Measurements from ENCODE around the gene ANTXR1. TPM values are rescaled to one million over a fixed set of nuclear protein-coding genes. Genes with fewer than 3 reads are reported as not detected.
A peak's percentile ranks its signal among the peaks of the same experiment; 100 is the strongest.

Gene ANTXR1
- total RNA-seq, 1 experiment from 2014 or later, result 0.66 TPM

DNA sequence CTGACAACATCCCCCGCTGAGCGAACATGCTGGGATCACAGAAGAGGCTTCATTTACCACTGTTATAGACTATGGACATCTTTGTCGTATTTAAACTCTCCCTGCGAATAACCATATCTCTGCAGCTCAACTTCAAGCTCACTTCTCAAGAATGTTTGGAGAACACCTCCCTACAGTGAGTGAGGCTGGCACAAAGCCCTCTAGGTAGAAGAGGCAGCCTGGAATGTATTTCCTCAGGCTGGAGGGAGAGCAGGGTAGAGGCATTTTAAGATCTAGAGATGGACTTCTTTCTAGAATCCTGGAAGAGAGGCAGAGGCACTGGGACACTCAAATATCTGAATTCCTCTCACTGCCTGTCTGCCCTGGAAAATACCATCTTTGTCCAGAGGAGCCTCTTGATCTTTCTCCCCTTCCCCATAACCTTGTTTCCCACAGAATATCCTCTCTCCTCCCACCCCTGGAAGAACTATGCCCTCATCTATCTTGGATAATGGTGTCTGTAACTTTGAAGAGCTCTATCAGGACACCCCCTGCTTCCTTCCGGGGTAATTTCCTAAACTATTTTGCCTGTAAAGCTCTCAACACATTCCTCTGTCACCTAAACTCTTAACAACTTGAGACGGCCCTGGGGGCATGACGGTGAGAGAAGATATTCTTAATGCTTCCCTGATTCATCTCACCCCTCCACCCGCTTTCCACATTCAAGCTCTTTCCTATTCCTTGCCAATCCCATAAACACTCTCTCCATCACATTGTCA, 2.4 kb upstream of the ANTXR1 start:
- Mint-ChIP-seq H3K9me3 (ENCODE audit: low read depth, unreplicated experiment) (no peaks in the 10 kb centered on the region), H3K36me3 (ENCODE audit: insufficient read depth, unreplicated experiment) (peaks cover 11% of the 10 kb centered on the region), H3K27ac (ENCODE audit: unreplicated experiment) (no peak overlapping the region), H3K4me3 (ENCODE audit: low read depth, unreplicated experiment) (no peak overlapping the region), H3K27me3 (ENCODE audit: unreplicated experiment) (peaks cover 91% of the 10 kb centered on the region), H3K4me1 (ENCODE audit: low read depth, unreplicated experiment) (peaks cover 10% of the 10 kb centered on the region)
- intact Hi-C loops (cut with micrococcal nuclease; ENCODE audit: unreplicated experiment), result no loop called here
- DNase-seq, result no peak
- TF ChIP-seq, protein P1, sequence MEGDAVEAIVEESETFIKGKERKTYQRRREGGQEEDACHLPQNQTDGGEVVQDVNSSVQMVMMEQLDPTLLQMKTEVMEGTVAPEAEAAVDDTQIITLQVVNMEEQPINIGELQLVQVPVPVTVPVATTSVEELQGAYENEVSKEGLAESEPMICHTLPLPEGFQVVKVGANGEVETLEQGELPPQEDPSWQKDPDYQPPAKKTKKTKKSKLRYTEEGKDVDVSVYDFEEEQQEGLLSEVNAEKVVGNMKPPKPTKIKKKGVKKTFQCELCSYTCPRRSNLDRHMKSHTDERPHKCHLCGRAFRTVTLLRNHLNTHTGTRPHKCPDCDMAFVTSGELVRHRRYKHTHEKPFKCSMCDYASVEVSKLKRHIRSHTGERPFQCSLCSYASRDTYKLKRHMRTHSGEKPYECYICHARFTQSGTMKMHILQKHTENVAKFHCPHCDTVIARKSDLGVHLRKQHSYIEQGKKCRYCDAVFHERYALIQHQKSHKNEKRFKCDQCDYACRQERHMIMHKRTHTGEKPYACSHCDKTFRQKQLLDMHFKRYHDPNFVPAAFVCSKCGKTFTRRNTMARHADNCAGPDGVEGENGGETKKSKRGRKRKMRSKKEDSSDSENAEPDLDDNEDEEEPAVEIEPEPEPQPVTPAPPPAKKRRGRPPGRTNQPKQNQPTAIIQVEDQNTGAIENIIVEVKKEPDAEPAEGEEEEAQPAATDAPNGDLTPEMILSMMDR (IDR thresholded peaks at IDR 0.05; ENCODE audit: unreplicated experiment), result no peak
- CTCF ChIA-PET, result no interaction called here
- no TSS peak for BruUV-seq (replicated peaks)

DNA sequence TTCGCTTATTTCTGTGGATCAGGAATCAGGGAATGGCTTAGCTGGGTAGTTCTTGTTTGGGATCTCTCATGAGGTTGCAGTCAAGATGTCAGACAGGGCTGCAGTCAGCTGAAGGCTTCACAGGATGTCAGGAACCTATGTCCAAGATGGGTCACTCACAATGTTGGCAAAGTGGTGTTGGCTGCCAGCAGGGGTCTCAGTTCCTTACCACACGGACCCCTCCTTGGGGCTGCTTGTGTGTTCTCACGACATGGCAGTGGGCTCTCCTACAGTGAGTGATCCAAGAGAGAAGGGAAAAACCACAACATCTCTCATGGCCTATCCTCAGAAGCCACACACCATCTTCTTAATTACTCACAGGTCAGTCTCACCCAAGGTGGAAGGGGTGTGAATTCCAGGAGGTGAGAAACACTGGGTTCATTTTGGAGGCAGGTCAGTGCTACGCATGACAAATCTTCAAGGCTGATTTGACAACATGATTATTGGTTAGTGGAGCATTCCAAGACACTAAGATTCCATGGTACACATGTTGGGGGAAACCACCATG, 1.3 kb upstream of the ANTXR1 start:
- no TSS peak for BruUV-seq (replicated peaks)
- H3K27ac Mint-ChIP-seq (ENCODE audit: unreplicated experiment), result no peak overlapping the region
- TF ChIP-seq, protein P1 (IDR thresholded peaks at IDR 0.05; ENCODE audit: unreplicated experiment), result no peak
- intact Hi-C loops (cut with micrococcal nuclease; ENCODE audit: unreplicated experiment), result no loop called here
- H3K36me3 Mint-ChIP-seq (ENCODE audit: insufficient read depth, unreplicated experiment), result peaks cover 11% of the 10 kb centered on the region
- no peak overlapping the region for H3K4me3 Mint-ChIP-seq (ENCODE audit: low read depth, unreplicated experiment)
- CTCF ChIA-PET, result no interaction called here
- H3K9me3 Mint-ChIP-seq (ENCODE audit: low read depth, unreplicated experiment), result no peaks in the 10 kb centered on the region
- H3K4me1 Mint-ChIP-seq (ENCODE audit: low read depth, unreplicated experiment), result peaks cover 10% of the 10 kb centered on the region
- peaks cover 81% of the 10 kb centered on the region for H3K27me3 Mint-ChIP-seq (ENCODE audit: unreplicated experiment)
- no peak for DNase-seq

DNA sequence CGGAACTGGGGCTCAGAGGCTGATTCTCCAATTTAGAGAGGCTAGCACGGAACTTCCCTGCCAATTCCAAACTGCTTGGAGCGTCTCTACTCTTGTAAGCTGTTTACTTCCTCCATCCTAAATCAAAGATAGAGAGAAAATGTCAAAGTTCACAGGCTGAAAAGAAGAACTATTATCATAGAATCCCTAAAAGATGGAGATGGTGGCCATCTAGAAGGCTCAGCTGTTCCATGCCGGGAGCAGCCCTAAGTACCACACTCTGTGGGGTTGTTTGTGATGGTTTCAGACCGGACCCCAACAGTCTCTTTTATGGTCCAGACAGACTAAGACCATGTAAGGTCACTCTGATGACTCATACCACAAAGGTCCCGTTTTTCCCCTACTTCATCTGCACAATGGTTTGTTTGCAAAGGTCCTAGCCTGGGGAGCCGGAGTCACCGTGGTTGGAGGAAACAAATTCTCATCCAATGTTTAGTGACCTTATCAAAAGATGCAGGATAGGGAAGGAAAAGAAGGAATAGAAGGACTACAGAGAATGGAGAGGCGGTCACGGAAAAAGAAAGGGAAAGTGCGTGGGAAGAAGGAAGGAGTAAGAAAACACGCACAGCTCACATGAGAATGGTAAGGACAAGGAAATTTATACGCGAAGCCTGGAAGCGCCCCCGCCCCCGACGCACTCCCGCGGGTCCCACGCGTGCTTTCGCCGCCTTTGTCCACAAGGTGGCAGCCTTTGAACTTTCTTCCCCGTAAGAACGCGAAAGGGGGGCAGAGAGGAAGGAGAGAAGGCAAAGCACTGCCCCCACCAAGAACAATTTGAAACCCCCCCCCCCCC, 453 bp upstream of the ANTXR1 start:
- H3K9me3 Mint-ChIP-seq (ENCODE audit: low read depth, unreplicated experiment), result no peaks in the 10 kb centered on the region
- no TSS peak for BruUV-seq (replicated peaks)
- intact Hi-C loops (cut with micrococcal nuclease; ENCODE audit: unreplicated experiment), result no loop called here
- CTCF ChIA-PET, result interaction anchor here (0.9 kb wide), 1 partner anchor 294 kb away, joined by 5 read pairs; no protein-coding TSS in a partner anchor
- peaks cover 11% of the 10 kb centered on the region for H3K36me3 Mint-ChIP-seq (ENCODE audit: insufficient read depth, unreplicated experiment)
- H3K4me1 Mint-ChIP-seq (ENCODE audit: low read depth, unreplicated experiment), result peaks cover 10% of the 10 kb centered on the region
- H3K4me3 Mint-ChIP-seq (ENCODE audit: low read depth, unreplicated experiment), result peak overlapping the region; percentile 69
- DNase-seq, result peak; percentile 31
- H3K27me3 Mint-ChIP-seq (ENCODE audit: unreplicated experiment), result peaks cover 87% of the 10 kb centered on the region
- H3K27ac Mint-ChIP-seq (ENCODE audit: unreplicated experiment), result no peak overlapping the region
- TF ChIP-seq, protein P1 (IDR thresholded peaks at IDR 0.05; ENCODE audit: unreplicated experiment), result peak; percentile 56

Measured in Calu3 (cell line).